Aorta (tissue), 5 donors: ENCODE results near the gene PTPRD. TPM values are rescaled to one million over a fixed set of nuclear protein-coding genes. Genes with fewer than 3 reads are reported as not detected.

ENCODE experiments used
- ATAC-seq: fragments of 200-7000 bp; cut with Tn5 transposase; one replicate; pipeline ENCODE4 v1.9.1; 2022; ENCODE audit warnings: moderate library complexity; ENCODE audit not compliant: low FRiP score
- DNase-seq, 2 donors: peaks; one replicate each; pipeline ENCODE4 v3.0.0-alpha.2; 2020
- H3K27ac ChIP-seq, 2 donors: one replicate each; pipeline ENCODE4 v1.5.1; 2013; ENCODE audit warnings: low read length in 2 of 2, mild to moderate bottlenecking in 2 of 2, moderate library complexity in 2 of 2, control low read depth in 1 of 2, inconsistent platforms in 1 of 2, low read depth in 1 of 2
- H3K27me3 ChIP-seq, 2 donors: one replicate each; pipeline ENCODE4 v1.6.1; 2013; ENCODE audit warnings: control low read depth in 1 of 2, low read length in 1 of 2, mild to moderate bottlenecking in 1 of 2, moderate library complexity in 1 of 2; ENCODE audit not compliant: insufficient read depth in 2 of 2, control insufficient read depth in 1 of 2
- H3K36me3 ChIP-seq, 2 donors: one replicate each; pipeline ENCODE4 v1.6.1; 2013; ENCODE audit warnings: control low read depth in 1 of 2, low read length in 1 of 2, mild to moderate bottlenecking in 1 of 2; ENCODE audit not compliant: insufficient read depth in 2 of 2, control insufficient read depth in 1 of 2
- H3K4me1 ChIP-seq, 2 donors: one replicate each; pipeline ENCODE4 v1.6.1; 2013; ENCODE audit warnings: low read length in 2 of 2, control low read depth in 1 of 2, mild to moderate bottlenecking in 1 of 2, moderate library complexity in 1 of 2; ENCODE audit not compliant: insufficient read depth in 2 of 2, control insufficient read depth in 1 of 2
- H3K4me3 ChIP-seq, 2 donors: one replicate each; pipeline ENCODE4 v1.5.1; 2013; ENCODE audit warnings: low read length in 2 of 2, control low read depth in 1 of 2, mild to moderate bottlenecking in 1 of 2
- H3K9me3 ChIP-seq: one replicate; pipeline ENCODE4 v1.6.1; 2013; ENCODE audit warnings: mild to moderate bottlenecking, low read length; ENCODE audit not compliant: control insufficient read depth
- WGBS, 2 donors: extraction: QIAGEN DNeasy Blood & Tissue Kit; methylation state at CpG; one replicate each; pipeline ENCODE4 v1.1.7; 2013; 5-methylcytosine and 5-hydroxymethylcytosine counted together
- intact Hi-C, 2 donors: fragments of 100-400 bp; cut with DNase I; formaldehyde crosslinking; loops; one replicate each; pipeline versions ENCODE4 v1.14.2 to v1.15.0; 2022
- polyA plus RNA-seq, 2 donors: library from polyadenylated mRNA; stranded (reverse); fragments of 200-250 nt; gene quantifications; one replicate each; pipeline ENCODE4 v1.2.3, GENCODE V29; 2013
- total RNA-seq, 2 donors: library from RNA; stranded (reverse); fragmentation: NEBNext Ultra II Directional; extraction: Animal tissue kit (Norgen Biotek cat#: 25700); gene quantifications; one replicate each; pipeline ENCODE4 v1.2.1, GENCODE V29; 2021
- donor health status: healthy with polysubstance abuse.
- donor health status: Bipolar disorder and iron deficiency.
- donor health status: DM: no; HTN: no; CAD: no.
- donor health status: DM: no; HTN: no; CAD: no.
- donor health status: DM: yes; HTN: yes; CAD: no.

Gene PTPRD
- total and polyA plus RNA-seq, 4 donors: 1.5 to 92.0 (median 29.4) TPM

DNA sequence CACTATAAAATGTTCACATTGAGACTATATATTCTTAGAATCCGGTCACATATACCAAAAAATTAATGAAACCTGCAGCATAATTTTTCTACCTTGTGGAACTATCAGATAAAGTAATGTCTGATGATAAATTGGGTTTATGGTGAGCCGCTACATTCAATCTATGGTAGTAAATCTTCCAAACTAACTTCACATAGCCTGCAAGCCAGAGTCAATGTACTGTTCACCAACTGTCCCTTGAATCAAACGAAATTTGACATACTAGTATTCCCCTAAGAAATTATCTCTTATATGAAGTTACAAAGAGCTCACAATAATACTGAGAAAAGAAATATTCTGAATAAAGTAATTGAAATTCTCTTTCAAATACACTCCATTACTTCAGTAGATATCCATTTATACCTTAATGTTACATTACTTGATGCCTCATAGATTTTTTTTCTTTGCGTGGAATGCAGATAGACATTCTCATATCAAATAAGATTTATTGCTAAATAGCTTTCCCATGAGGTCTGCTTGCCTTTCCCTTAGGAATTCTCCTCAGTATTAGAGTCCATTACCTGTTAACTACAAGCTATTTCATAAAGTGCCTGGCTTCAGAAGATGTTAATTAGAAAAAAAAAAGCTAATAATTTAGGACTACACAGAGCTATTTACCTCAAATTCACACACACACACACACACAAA lies 169.5 kb downstream of the PTPRD start:
- WGBS, 2 donors: 76 to 80% methylated on average over 4 of the region's 4 CpGs
- Histone ChIP-seq H3K27ac (no peak overlapping the region), H3K27me3 (no peaks in the 10 kb centered on the region), H3K4me1 (no peaks in the 10 kb centered on the region), H3K36me3 (no peaks in the 10 kb centered on the region), H3K9me3 (no peaks in the 10 kb centered on the region), H3K4me3 (no peak overlapping the region)
- intact Hi-C loops: no loop called here
- ATAC-seq (no peak), DNase-seq (no peak)

DNA sequence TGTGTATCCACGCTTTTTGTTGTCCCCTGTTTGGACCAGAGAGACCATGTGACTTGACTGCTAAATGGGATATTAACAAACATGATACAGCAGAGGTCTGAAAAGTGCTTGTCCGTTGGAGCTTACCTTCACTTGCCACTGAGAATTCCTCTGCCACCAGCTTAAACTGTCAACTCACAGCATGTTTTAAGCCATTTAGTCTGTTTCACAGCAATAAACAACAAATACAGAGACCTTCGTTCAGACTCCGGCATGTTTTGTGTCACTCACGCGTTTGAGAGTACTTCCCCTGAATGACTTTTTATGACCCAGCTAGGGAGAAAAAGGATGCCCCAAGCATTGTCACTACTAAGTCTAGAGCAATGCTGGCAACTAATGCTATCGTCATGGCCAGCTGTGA lies 173.8 kb downstream of the PTPRD start:
- Histone ChIP-seq H3K9me3 (no peaks in the 10 kb centered on the region), H3K27me3 (no peaks in the 10 kb centered on the region), H3K27ac (no peak overlapping the region), H3K4me3 (no peak overlapping the region), H3K36me3 (no peaks in the 10 kb centered on the region), H3K4me1 (no peaks in the 10 kb centered on the region)
- ATAC-seq: no peak
- WGBS, 2 donors: 60 to 66% methylated on average over 7 of the region's 7 CpGs
- no peak for DNase-seq
- intact Hi-C loops: no loop called here

GRCh38 chr9:10436756-10437155 lies 176.0 kb downstream of the PTPRD start:
- Histone ChIP-seq H3K27me3 (no peaks in the 10 kb centered on the region), H3K4me1 (no peaks in the 10 kb centered on the region), H3K4me3 (no peak overlapping the region), H3K9me3 (no peaks in the 10 kb centered on the region), H3K27ac (no peak overlapping the region), H3K36me3 (no peaks in the 10 kb centered on the region)
- DNase-seq (no peak), ATAC-seq (no peak)
- WGBS, 2 donors: 56 to 59% methylated on average over 4 of the region's 4 CpGs
- intact Hi-C loops: no loop called here

DNA sequence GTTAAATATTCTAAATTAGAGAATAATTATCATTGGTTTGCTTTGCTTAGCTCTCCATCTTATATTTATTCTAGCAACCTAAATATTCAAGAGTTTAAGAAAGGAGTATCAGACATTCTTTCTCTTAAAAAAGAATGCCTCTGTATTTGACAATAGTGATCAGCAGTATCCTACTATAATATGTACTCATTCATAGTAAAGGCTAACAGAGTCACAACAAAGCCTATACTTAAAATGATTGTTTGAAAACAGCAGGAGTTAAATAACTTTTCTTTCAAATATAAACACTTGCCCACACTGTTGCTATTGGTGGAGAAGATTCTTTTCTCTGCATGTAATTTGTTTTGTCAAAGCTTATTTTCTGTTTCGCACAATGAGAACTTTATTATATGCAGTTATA lies 178.4 kb downstream of the PTPRD start:
- no peaks in the 10 kb centered on the region for H3K4me1 ChIP-seq
- DNase-seq (no peak), ATAC-seq (no peak)
- 78 to 90% methylated on average over 1 of the region's 1 CpG for WGBS, 2 donors
- intact Hi-C loops: no loop called here
- no peak overlapping the region for H3K4me3 ChIP-seq
- no peaks in the 10 kb centered on the region for H3K9me3 ChIP-seq
- H3K36me3 ChIP-seq: no peaks in the 10 kb centered on the region
- H3K27me3 ChIP-seq: no peaks in the 10 kb centered on the region
- H3K27ac ChIP-seq: no peak overlapping the region

DNA sequence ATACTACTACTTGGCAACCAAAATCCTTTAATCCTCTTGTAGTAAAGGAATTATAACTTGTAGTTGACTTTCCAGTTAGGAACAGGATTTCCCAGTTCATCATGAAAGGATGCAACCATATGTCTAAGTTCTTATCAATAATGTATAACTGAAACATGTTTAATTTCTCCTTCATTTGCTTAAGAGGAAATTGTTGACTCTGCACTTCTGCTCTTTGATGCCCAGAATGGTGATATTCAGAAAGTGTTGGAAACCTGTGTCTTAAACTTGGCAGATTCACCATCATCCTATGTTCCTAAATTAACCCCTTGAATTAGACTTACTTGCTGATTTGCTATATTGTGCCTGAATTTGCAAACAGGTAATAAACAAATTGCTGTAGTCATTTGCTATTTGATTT lies 201.5 kb downstream of the PTPRD start:
- DNase-seq: no peak
- H3K9me3 ChIP-seq: no peaks in the 10 kb centered on the region
- intact Hi-C loops: no loop called here
- H3K27ac ChIP-seq: no peak overlapping the region
- no peaks in the 10 kb centered on the region for H3K4me1 ChIP-seq
- H3K27me3 ChIP-seq: no peaks in the 10 kb centered on the region
- no peak overlapping the region for H3K4me3 ChIP-seq
- ATAC-seq: no peak
- H3K36me3 ChIP-seq: no peaks in the 10 kb centered on the region

DNA sequence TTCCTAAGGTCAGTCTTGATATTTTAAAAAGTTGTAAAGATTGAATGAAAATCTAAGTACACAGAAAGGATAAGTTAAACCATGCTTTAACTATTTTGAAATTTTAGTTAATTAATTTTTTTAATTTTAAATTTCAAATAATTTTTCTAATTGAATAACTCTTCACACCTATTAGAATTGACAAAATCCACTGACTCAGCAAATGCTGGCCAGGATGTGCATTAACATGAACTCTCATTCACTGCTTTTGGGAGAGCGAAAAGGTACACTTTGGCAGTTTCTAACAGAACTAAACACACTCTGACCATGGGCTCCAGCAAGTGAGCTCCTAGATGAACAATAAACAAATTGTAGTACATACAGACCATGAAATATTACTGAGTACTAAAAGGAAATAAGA lies 209.5 kb downstream of the PTPRD start:
- no peak for DNase-seq
- no peak for ATAC-seq
- Histone ChIP-seq H3K36me3 (no peaks in the 10 kb centered on the region), H3K4me3 (no peak overlapping the region), H3K4me1 (no peaks in the 10 kb centered on the region), H3K9me3 (no peaks in the 10 kb centered on the region), H3K27ac (no peak overlapping the region), H3K27me3 (no peaks in the 10 kb centered on the region)
- WGBS, 2 donors: 92 to 95% methylated on average over 1 of the region's 1 CpG
- intact Hi-C loops: no loop called here

DNA sequence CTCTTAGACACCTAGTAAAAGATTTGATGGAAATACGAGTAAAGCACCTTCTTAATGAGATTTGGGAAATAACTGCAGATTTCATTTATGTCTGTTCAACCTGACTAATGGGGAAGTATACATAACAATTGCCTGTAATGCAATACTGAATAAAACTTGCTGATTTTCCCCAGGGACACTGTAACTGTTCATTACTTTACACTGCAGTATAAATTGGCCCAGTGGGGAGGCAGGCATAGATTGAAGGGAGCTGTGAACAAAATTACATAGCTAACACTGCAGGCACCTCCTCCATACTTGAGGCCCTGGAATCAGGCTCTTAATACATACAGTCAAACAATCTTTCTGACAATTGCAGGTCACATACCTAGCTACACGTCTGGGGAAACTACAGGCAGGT lies 216.2 kb downstream of the PTPRD start:
- H3K4me3 ChIP-seq: no peak overlapping the region
- no peak for ATAC-seq
- no peaks in the 10 kb centered on the region for H3K9me3 ChIP-seq
- no peaks in the 10 kb centered on the region for H3K36me3 ChIP-seq
- H3K27me3 ChIP-seq: no peaks in the 10 kb centered on the region
- DNase-seq: no peak
- 64 to 77% methylated on average over 2 of the region's 2 CpGs for WGBS, 2 donors
- H3K4me1 ChIP-seq: no peaks in the 10 kb centered on the region
- intact Hi-C loops: no loop called here
- H3K27ac ChIP-seq: no peak overlapping the region

DNA sequence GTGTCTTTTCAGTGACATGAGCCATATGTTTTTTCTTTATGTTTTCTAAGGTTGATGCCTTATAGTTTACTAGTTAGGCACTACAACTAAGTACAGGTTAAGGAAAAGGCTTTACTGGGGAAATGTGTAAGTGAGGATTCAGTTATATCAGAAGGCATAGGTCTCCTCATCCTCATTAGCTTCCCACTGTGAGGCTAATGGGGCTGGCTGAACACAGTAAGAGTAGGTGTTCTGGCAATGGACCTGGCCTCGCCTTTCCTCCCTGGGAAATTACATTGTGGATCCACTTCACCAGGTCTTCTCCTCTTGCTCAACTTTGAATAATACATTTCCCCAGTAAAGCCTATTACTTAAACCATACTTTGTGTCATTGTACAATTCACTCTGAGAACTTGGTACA lies 225.5 kb downstream of the PTPRD start:
- Histone ChIP-seq H3K9me3 (no peaks in the 10 kb centered on the region), H3K4me1 (no peaks in the 10 kb centered on the region), H3K27me3 (no peaks in the 10 kb centered on the region), H3K36me3 (no peaks in the 10 kb centered on the region), H3K27ac (no peak overlapping the region), H3K4me3 (no peak overlapping the region)
- WGBS, 2 donors: 90 to 100% methylated on average over 1 of the region's 1 CpG
- no peak for DNase-seq
- intact Hi-C loops: no loop called here
- ATAC-seq: no peak

- DNase-seq (no peak), ATAC-seq (no peak)
- H3K4me1 ChIP-seq: no peaks in the 10 kb centered on the region
- no peaks in the 10 kb centered on the region for H3K36me3 ChIP-seq
- no peak overlapping the region for H3K4me3 ChIP-seq
- H3K9me3 ChIP-seq: no peaks in the 10 kb centered on the region
- intact Hi-C loops: no loop called here
- H3K27ac ChIP-seq: no peak overlapping the region
- H3K27me3 ChIP-seq: no peaks in the 10 kb centered on the region
Observed at GRCh38 chr9:10371824-10372223, 241.0 kb downstream of the PTPRD start.
